GM21526 (cell line): ENCODE measurements around the gene DNAJC28.
"Not testable (repeated sequence)": the region's sequence is repeated elsewhere in the genome, so short reads cannot be mapped to it uniquely, and the experiment has no call there.

Source experiments
- ATAC-seq: cut with Tn5 transposase; IDR thresholded peaks from one replicate; pipeline ENCODE4 v1.9.1; 2021; ENCODE audit warnings: moderate library complexity; ENCODE audit not compliant: unreplicated experiment, low FRiP score

The DNAJC28 gene, protein sequence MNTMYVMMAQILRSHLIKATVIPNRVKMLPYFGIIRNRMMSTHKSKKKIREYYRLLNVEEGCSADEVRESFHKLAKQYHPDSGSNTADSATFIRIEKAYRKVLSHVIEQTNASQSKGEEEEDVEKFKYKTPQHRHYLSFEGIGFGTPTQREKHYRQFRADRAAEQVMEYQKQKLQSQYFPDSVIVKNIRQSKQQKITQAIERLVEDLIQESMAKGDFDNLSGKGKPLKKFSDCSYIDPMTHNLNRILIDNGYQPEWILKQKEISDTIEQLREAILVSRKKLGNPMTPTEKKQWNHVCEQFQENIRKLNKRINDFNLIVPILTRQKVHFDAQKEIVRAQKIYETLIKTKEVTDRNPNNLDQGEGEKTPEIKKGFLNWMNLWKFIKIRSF

DNA sequence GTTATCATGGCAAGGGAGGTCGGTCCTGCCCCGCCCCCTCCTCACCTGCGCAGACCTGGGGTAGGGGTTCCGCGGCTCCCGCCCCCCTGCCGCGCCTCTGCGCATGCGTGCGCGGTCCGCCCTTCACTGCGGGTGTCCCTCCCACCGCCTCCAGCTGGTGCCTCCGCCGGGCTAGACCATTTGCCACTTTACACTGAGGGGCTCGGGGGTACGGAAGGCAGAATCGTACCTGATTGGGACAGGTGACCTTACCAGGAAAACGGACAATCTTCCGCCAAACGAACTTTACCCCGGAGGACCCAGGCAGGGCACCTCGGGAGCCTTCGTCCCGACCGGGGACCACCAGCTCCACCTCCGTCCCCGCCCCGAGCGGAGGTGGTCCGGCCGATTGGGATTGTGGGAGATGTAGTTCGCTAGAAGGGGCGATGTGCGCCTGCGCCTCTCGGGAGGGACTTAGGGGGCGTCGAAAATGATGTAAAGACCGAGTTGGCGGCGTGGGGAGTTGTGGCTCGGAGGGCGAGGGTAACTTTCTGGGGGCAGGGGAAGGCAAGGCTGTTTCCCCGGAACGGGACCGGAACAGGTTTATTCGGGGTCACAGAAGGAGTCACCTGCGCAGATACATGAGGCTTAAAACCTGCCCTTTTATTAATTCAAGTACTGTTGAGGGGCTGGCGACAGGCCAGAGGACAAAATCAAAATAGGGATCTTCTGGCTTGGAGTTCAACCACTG lies at the start of gene DNAJC28:
Gene DNAJC28 (minus strand): TSS at position 344 of the 730 bp plus-strand sequence. CDS start 2,323 bp downstream, outside the sequence.
- peak; percentile 94 for ATAC-seq

DNA sequence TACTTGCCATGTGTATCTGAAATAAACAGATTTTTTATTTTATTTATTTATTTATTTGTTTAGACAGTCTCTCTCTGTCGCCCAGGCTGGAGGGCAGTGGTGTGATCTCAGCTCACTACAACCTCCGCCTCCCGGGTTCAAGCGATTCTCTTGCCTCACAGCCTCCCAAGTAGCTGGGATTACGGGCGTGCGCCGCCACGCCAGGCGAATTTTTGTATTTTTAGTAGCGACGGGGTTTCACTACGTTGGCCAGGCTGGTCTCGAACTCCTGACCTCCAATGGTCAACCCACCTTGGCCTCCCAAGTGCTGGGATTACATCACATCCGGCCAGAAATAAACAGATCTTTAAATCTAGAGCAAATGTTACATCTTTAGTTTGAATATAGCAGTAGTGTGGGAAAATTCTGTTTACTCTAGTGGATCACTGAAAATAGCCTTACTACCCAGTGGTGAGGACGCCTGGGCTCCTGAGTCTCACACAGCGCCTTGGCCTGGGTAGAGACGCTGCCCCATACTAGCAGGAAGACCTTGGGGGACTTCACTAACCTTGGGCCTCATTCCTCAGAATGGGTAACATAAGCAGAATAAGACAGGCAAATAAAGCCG lies 49.7 kb upstream of the DNAJC28 start:
- ATAC-seq: no peak

DNA sequence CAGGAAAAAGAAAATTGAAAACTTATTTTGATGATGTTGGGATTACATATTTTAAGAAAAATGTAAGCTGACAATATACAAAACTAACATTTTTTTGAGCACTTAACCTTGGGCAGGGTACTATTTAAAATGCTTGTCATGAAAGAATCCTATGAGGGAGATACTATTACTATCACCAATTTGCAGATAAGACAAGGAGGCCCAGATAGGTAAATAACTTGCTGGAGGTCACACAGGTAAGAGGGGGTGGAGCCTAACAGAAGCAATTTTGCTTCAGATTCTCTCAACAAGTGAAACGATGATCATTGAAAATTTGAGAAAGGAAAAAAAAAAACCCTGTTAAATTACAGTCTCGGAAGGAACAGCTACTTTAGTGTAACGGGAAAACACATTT lies 49.2 kb upstream of the DNAJC28 start:
- no peak for ATAC-seq

DNA sequence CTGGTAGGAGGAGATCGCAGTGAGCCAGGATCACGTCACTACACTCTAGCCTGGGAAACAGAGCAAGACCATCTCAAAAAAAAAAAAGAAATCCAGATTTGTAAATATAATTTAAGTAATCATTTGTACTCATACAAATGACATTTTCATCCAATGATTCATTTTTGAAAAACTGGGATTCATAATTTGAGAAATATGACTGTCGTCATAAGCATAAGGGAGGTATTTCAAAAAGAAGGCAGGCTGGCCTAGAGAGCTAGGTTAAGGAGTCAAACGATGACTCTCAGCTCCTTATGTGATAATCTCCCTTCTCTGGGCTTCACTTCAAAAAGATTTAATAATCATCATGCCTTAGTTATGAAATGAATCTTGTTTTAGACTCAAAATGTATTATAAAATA lies 48.1 kb upstream of the DNAJC28 start:
- no peak for ATAC-seq

DNA sequence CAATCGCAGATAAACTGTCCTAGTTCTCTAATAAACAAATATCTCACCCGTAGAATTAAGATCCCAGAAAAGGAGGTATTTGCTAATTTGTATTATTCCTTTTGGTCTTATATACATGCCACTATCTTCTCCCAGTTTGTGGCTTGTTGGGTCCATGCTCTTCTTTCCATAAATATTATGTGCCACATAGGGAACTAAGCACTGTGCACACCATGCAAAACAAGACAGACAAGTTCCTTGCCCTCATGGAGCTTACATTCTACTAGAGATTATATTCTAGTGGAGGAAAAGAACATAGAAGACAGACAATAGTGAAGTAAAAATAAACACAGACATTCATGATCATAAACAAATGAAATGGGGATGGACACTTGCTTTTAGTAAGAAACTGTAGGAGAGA lies 45.7 kb upstream of the DNAJC28 start:
- ATAC-seq: no peak

DNA sequence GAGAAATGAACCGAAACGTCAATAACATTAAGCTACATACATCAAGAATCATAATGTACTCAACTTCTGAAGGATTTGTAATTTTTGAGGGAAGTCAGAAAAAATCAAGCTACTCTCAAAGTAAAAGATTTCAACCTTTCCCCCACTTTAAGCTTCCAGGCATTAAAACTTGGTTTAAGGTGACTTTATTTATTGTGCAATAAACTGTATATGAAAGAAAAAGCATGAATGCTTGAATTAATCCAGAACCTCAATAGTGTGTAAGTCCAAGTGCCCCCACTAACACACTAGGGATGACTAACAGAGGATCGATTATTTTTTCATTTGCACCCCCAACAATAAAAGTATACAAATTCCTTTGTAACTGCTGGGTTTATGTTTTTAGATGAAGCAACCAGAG lies 39.5 kb upstream of the DNAJC28 start:
- no peak for ATAC-seq

DNA sequence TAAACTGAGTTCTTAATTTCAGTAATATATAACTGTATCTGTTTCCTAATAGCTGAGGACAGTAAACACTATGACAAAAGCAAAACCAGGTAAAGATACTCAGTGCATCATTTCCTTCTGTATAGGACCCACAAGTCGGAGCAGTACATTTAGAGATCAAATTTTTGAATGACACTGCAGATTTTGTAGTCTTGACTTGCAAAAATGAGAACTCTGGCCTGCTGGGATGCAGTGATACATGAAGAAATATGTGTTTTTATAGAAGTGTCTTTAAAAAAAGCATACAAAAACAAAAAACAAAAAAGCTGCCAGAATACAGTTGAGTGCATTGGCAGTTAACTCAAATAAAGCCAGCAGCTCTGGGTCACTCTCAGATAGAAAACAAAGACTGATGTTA lies 31.4 kb upstream of the DNAJC28 start:
- ATAC-seq: no peak

DNA sequence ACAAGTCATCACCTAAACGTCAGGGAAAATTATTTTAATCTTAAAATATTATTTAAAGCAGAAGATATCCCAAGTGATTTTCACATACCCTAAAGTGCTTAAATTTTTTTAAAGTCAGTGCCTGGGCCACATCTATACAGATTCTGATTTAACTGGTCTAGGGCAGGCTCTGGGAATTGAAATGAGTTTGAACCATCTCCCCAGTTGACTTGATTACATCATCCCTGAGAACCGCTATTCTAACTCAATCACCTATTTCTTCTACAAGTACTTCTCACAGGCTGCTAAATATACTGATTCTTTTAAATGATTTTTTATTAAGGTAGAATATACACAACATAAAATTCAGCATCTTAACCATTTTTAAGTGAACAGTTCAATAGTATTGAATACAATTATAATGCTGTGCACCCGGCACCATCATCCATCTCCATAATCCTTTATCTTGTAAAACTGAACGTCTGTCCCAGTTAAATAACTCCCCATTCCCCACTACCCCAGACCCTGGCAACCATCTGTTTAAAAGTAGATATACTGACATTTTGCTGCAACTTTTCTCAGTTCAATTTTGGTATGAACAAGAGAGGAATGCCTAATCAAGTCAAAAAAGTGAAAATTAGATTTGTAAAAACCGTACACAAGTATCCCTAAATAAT lies 30.9 kb upstream of the DNAJC28 start:
- ATAC-seq: no peak

DNA sequence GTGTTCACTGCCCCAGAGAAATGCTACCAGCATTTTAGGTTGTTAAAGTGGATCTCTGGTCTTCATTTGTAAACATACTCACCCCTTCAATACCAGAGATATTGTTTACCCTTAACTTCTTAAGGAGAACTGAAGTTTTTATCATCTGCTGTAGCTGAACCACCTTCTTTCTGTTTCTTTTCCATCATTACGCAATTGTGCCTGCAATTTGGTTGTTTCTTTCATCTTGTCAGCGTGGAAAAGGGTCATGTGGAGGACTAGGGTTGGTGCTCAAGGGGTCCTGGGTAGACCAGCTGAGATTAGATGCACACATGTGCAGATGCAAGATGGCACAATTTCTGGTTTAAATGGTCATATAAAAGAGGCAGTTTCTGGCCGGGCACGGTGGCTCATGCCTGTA lies 27.4 kb upstream of the DNAJC28 start:
- ATAC-seq: no peak

DNA sequence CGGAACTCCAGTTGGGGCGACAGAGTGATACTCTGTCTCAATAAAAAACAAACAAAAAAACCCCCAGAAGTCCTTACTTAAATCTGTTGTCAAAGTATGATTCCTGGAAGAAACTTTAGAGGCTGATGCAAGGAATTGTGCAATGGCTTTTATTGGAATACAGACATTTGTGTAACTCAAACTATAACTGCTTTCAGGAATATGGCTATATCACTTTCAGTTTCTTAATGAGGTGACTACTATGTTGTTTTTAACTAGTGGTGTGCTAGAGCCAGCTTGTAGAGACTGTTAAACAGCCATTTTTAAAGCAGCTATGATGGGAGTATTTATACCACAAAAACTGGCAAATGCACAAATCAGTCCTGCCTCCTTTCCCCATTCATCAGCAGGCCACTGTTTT lies 22.7 kb upstream of the DNAJC28 start:
- no peak for ATAC-seq

DNA sequence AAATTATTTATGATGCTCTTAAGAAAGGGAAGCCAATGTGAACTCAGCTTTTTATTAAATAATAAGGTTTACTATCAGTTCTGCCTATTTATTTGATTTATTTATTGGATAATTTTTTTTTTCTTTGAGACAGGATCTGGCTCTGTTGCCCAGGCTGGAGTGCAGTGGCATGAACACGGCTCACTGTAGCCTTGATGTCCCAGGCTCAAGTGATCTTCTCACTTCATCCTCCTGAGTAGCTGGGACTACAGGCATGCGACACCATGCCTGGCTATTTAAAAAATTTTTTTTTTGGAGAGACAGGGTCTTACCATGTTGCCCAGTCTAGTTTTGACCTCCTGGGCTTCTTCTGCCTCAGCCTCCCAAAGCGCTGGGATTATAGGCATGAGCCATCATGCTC lies 21.0 kb upstream of the DNAJC28 start:
- no peak for ATAC-seq

DNA sequence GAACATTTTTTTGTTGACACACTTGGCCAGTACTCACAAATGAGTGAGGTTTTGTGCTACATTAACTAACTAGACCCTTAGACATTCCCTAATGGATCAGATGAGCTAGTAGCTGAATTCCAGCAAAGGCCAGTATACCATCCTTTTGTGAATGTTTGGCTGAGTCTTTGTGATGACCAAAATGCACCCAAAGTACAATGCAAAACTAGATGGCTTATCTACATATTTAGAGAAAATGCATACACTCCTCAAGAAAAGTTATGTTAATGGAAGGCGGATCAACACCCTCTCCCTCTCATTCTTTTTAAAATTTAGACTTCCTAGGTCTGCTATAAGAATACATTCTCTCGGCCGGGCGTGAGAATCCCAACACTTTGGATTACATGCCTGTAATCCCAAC lies 20.1 kb upstream of the DNAJC28 start:
- ATAC-seq: no peak

DNA sequence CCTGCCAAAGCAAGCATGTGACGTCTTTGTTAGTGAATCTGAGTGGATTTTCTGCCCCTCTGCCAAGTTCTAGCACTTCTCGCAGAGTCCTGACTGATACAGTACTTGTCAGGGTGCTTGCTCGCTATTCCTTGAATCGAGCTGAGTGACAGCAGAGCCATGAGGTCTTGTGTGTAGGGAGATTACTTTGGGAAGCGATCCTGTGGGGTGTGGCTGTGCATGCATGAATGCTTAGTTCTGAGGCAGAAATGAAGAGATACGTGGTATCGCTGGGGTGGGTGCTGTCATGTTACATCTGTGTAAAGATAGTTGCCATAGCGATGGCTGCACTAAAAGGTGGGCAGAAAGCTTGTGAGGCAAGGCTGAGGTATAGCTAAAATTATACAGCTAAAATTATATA lies 19.3 kb upstream of the DNAJC28 start:
- ATAC-seq: no peak

DNA sequence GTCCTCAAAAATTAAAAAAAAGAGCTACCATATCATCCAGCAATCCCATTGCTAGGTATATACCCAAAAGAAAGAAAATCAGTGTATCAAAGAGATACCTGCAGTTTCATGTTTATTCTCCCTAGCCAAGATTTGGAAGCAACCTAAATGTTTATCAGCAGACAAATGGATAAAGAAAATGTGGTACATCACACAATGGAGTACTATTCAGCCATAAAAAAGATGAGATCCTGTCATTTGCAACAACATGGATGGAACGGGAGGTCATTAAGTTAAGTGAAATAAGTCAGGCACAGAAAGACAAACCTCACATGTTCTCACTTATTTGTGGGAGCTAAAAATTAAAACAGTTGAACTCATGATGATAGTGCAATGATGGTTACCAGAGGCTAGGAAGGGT lies 15.5 kb upstream of the DNAJC28 start:
- ATAC-seq: not testable (repeated sequence)

DNA sequence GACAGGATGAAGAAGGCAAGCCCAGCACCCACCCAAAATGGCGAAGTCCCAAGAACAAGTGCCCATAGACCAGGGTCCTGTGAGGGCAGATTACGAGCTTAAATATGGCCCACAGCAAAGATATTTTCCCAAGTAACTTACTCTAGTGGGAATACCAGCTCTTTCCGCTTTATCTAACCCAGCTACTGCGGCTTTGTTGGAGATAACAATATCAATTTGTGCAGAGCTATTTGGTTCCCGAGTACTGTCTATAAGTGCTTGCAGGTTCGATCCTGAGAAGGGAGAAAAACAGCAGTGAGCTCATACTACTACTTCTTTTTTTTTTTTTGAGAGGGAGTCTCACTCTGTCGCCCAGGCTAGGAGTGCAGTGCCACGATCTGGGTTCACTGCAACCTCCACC lies 14.3 kb upstream of the DNAJC28 start:
- no peak for ATAC-seq

DNA sequence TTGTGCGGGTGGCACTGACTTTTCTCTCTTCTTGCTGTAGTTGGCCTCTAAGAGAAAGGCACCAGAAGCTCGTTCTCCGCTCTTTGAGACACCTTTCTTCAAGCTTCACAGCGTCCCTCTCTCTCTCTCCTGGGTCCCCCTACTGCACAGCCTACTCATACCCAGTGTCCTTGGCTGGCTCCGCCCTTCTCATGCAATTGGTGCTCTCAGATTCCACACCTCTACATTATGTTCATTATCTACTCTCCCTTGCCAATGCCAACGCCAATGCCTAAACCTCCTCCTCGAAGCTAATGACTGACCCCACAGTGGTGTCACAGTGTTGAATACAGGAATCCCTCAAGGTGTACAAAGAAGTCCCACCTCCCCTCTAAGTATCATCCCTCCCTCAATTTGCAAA lies 4.8 kb upstream of the DNAJC28 start:
- no peak for ATAC-seq

DNA sequence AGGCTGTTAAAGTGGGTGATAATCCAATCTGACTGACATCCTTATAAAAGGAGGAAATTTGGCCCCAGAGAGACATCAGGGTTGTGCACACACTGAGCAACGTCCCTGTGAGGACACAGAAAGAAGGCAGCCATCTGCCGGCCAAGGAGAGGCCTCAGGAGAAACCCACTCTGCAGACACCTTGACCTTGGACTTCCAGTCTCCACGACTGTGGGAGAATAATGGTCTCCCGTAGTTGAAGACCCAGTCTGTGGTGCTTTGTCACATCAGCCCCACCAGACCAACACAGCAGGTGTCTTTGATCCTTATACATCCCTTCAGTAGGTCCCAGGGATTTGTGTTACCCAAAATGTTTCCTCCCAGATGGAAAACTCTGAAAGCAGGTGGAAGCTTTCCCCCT lies 4.2 kb upstream of the DNAJC28 start:
- ATAC-seq: no peak

DNA sequence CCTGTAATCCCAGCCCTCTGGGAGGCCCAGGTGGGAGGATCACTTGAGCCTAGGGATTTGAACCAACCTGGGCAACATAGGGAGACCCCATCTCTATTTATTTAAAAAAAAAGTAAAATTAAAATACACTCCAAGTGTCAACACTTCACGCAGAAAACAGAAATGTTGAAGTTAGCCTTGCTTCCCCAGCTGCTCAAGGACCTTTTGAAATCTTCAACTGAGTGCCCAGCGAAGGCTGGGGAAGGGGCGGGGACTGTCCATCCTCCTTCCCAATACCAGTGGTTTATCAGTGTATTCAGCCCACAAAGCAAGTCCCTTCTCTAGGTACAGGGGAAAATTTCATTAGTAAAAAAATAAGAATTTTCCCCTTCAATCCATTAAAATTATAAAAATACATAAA lies 2.2 kb upstream of the DNAJC28 start:
- ATAC-seq: no peak

DNA sequence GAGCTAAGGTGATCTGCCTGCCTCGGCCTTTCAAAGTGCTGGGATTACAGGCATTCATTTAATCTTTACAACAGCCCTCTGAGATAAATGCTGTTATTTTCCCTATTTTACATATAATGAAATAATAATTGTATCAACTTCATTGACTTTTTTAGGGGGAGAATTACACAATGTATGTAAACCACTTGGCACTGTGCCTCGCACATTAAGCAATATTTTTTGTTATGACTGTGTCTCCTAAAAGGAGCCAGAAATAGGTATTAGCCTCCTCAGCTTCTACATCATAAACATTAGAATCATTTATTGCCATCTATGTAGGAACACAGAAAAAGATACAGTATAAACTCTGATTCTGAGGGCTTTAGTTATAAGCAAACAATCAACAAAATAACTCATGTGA lies 1.1 kb upstream of the DNAJC28 start:
- no peak for ATAC-seq

DNA sequence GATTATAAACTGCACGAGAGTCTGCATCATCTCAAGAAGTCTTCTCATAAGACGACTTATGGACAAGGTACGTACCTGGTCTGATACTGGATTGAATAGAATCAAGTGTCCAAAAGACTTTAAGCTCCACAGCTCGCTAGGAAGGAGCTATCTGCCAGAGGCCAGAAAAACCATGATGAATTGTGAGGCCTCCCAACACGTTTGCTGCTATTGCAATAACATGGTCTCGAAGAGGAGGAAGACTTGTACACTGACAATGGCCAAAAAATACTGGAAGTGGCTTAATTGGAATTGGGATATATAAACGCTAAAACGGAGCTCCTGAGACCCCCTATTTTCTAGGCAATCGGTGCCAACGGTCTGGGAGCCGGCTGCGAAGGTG lies 534 bp downstream of the DNAJC28 start:
- no peak for ATAC-seq

DNA sequence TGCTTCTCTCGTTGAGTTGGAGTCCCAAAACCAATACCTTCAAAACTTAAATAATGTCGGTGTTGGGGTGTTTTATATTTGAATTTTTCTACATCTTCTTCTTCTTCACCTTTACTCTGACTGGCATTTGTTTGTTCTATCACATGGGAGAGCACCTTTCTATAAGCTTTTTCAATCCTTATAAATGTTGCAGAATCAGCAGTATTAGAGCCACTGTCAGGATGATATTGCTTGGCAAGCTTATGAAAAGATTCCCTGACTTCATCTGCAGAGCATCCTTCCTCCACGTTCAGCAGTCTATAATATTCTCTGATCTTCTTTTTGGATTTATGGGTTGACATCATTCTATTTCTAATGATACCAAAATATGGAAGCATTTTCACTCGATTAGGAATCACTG lies 2.6 kb downstream of the DNAJC28 start:
- no peak for ATAC-seq
